Chondrocyte (in vitro differentiated cells): Measurements from ENCODE around the gene ADD3. TPM values are rescaled to one million over a fixed set of nuclear protein-coding genes. Genes with fewer than 3 reads are reported as not detected.

ENCODE experiments used
- DNase-seq: peaks from one replicate; pipeline ENCODE4 v3.0.0; 2021; ENCODE audit warnings: mixed read lengths, low spot score
- H3K27ac Mint-ChIP-seq: one replicate; pipeline ENCODE4 v1.8.0; 2021; ENCODE audit warnings: mild to moderate bottlenecking, moderate library complexity, mixed read lengths; ENCODE audit not compliant: unreplicated experiment
- H3K27me3 Mint-ChIP-seq: 2 replicates; pipeline ENCODE4 v1.8.0; 2021; ENCODE audit warnings: low read depth, mixed read lengths
- H3K36me3 Mint-ChIP-seq: 2 replicates; pipeline ENCODE4 v1.8.0; 2021; ENCODE audit warnings: low read depth, mixed read lengths
- H3K4me1 Mint-ChIP-seq: 2 replicates; pipeline ENCODE4 v1.8.0; 2021; ENCODE audit warnings: low read depth, mild to moderate bottlenecking, mixed read lengths
- H3K4me3 Mint-ChIP-seq: one replicate; pipeline ENCODE4 v1.8.0; 2021; ENCODE audit warnings: mild to moderate bottlenecking, moderate library complexity, mixed read lengths; ENCODE audit not compliant: unreplicated experiment
- H3K9me3 Mint-ChIP-seq: 2 replicates; pipeline ENCODE4 v1.8.0; 2021; ENCODE audit warnings: low read depth, mixed read lengths
- CTCF ChIP-seq: fragments of 200-600 bp; sonication (generic); IDR thresholded peaks from 2 replicates; pipeline ENCODE4 v1.5.0; 2021; ENCODE audit warnings: antibody characterized with exemption, mild to moderate bottlenecking, moderate library complexity
- total RNA-seq: library from RNA; stranded (reverse); gene quantifications from 3 replicates; pipeline ENCODE4 v1.2.1, GENCODE V29; 2021

The ADD3 gene
- total RNA-seq, 1 donor from 2014 or later = 75.1 TPM

DNA sequence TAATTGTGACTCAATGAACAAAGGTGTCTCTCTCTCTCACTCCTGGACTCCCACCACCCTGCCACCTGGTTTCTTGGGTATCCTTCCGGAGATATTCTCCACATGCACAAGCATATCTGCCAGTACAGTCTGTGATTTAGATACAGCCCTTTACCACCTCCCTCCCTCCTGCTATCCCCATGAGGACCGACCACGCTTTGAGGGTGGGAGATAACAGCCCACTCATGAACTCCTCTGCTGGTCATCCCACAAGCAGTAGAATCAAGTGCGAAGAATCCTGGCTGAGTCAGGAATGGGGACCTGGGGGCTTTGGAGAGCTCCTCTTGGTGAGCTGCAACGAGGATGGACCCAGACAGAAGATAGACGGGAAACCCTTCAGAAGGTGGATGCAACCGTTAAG is 171.4 kb downstream of the ADD3 start:
- no peak overlapping the region for H3K4me3 Mint-ChIP-seq
- H3K4me1 Mint-ChIP-seq = no peaks in the 10 kb centered on the region
- H3K27ac Mint-ChIP-seq = no peak overlapping the region
- no peaks in the 10 kb centered on the region for H3K36me3 Mint-ChIP-seq
- no peaks in the 10 kb centered on the region for H3K9me3 Mint-ChIP-seq
- DNase-seq = no peak
- no peaks in the 10 kb centered on the region for H3K27me3 Mint-ChIP-seq
- no peak for TF ChIP-seq CTCF

- H3K9me3 Mint-ChIP-seq = no peaks in the 10 kb centered on the region
- TF ChIP-seq CTCF = no peak
- no peaks in the 10 kb centered on the region for H3K4me1 Mint-ChIP-seq
- H3K27ac Mint-ChIP-seq = no peak overlapping the region
- H3K27me3 Mint-ChIP-seq = no peaks in the 10 kb centered on the region
- no peak overlapping the region for H3K4me3 Mint-ChIP-seq
- H3K36me3 Mint-ChIP-seq = no peaks in the 10 kb centered on the region
- no peak for DNase-seq
Measured at GRCh38 chr10:110181451-110181850, 173.7 kb downstream of the ADD3 start.

GRCh38 chr10:110181911-110182310 is 174.1 kb downstream of the ADD3 start:
- DNase-seq = no peak
- H3K27me3 Mint-ChIP-seq = no peaks in the 10 kb centered on the region
- H3K4me3 Mint-ChIP-seq = no peak overlapping the region
- no peak for TF ChIP-seq CTCF
- H3K36me3 Mint-ChIP-seq = no peaks in the 10 kb centered on the region
- H3K4me1 Mint-ChIP-seq = no peaks in the 10 kb centered on the region
- H3K9me3 Mint-ChIP-seq = no peaks in the 10 kb centered on the region
- no peak overlapping the region for H3K27ac Mint-ChIP-seq

DNA sequence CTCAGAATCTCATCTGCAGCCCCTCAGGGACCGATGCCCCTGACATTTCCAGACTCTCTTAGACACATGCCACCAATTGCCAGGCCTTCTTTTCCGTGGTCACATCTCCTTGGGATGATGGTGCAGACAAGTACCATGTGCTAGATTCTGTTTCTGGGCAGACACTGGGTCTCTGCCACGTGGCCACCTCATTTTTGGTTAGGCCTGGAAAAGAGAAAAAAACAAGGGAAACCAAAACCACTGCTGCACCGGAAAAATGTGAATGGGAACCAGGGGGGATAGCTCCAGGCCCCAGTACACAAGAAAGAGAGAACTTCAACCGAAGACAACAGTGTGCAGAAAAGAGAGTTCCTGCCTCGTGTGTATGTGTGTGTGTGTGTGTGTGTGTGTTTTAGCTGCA is 176.6 kb downstream of the ADD3 start:
- no peak for DNase-seq
- no peaks in the 10 kb centered on the region for H3K36me3 Mint-ChIP-seq
- no peak overlapping the region for H3K4me3 Mint-ChIP-seq
- no peaks in the 10 kb centered on the region for H3K9me3 Mint-ChIP-seq
- H3K27me3 Mint-ChIP-seq = no peaks in the 10 kb centered on the region
- TF ChIP-seq CTCF = no peak
- no peaks in the 10 kb centered on the region for H3K4me1 Mint-ChIP-seq
- H3K27ac Mint-ChIP-seq = no peak overlapping the region

Other genes starting within 250 kb of the ADD3 start
- gene XPNPEP1, start 84.5 kb upstream of the ADD3 start, total RNA-seq = 79.8 to 95.7 TPM (median 80.6 TPM) in 3 replicates
- gene MXI1, start 199.6 kb downstream of the ADD3 start, total RNA-seq = 17.0 to 30.2 TPM (median 26.8 TPM) in 3 replicates